NCI-H2227 (cell line): ENCODE measurements around the gene CDC42BPA.

ENCODE experiments used
- DNase-seq: peaks from one replicate; lab custom pipeline; 2025; ENCODE audit not compliant: unreplicated experiment; lab: John Stamatoyannopoulos, UW

The CDC42BPA gene

GRCh38 chr1:226982451-226983177 lies 335.7 kb downstream of the CDC42BPA start:
- no peak for DNase-seq

- no peak for DNase-seq
Measured at GRCh38 chr1:226981838-226982237, 336.5 kb downstream of the CDC42BPA start.

- no peak for DNase-seq
Measured at GRCh38 chr1:226981386-226981817, 336.9 kb downstream of the CDC42BPA start.

GRCh38 chr1:226980565-226981385 lies 337.5 kb downstream of the CDC42BPA start:
- no peak for DNase-seq

DNA sequence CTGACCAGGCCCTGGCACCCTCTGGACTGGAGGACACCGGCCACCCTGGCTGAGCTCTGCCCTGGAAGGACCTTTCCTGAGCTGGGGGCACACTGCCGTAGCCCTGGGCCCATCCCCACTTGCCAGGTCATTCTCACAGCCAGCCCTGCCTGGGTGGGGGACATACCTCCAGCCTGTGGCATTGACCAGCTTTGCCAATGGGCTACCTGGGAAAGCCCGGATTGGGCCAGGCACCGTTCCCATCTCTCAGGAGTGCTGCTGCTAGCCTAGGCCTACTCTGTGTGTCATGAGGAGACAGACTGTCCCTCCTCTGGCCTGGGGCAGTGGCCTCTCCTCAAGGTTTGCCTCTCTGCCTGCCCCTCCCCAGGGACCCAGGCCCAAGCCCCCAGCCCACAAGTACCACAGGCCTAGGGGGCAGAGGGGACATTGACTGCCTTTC lies 338.2 kb downstream of the CDC42BPA start:
- DNase-seq: no peak

- DNase-seq: no peak
Measured at GRCh38 chr1:226979517-226980121, 338.7 kb downstream of the CDC42BPA start.

DNA sequence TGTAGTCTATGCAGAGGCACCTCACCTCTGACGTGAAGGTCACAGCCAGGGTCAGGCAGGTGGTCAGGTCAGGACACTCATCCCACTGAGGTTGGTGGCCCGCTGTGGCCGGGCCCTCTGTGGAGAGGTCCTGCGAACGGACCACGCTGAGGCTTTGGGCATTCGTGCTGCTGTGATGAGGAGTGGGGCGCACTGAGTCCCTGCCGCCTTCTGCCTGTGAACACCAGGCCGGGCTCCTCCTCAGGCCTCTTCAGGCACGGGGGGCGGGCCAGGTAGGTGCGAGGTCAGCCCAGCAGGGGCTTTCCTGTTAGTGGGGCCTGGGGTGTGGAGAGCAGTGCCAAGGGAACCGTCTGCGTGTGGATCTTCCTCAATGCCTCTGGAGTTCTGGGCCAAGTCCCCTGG lies 339.2 kb downstream of the CDC42BPA start:
- DNase-seq: no peak

DNA sequence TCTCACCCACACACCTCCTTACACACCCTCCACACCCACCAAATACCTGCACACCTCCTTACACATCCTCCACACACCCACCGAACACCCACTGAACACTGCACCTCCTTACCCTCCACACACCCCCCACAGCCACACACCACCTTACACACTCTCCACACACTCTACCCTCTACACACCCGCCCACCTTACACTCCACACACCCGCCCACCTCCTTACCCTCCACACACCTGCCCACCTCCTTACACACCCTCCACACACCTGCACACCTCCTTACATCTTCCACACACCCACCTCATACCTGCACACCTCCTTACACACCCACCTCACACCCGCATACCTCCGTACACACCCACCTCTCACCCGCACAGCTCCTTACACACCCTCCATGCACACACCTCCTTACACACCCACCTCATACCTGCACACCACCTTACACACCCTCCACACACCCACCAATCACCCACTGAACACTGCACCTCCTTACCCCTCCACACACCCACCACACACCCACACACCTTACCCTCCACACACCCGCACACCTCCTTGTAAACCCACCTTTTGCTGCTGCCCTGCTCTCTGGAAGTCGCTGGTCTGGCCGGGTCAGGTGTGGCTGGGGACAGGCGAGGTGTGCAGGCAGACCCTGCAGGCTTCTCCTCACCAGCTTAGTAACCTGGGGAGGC lies 339.7 kb downstream of the CDC42BPA start:
- no peak for DNase-seq

- DNase-seq: no peak
Measured at GRCh38 chr1:226977643-226978431, 340.5 kb downstream of the CDC42BPA start.

- DNase-seq: no peak
Measured at GRCh38 chr1:226976978-226977642, 341.2 kb downstream of the CDC42BPA start.

GRCh38 chr1:226976276-226976977 lies 341.9 kb downstream of the CDC42BPA start:
- no peak for DNase-seq

DNA sequence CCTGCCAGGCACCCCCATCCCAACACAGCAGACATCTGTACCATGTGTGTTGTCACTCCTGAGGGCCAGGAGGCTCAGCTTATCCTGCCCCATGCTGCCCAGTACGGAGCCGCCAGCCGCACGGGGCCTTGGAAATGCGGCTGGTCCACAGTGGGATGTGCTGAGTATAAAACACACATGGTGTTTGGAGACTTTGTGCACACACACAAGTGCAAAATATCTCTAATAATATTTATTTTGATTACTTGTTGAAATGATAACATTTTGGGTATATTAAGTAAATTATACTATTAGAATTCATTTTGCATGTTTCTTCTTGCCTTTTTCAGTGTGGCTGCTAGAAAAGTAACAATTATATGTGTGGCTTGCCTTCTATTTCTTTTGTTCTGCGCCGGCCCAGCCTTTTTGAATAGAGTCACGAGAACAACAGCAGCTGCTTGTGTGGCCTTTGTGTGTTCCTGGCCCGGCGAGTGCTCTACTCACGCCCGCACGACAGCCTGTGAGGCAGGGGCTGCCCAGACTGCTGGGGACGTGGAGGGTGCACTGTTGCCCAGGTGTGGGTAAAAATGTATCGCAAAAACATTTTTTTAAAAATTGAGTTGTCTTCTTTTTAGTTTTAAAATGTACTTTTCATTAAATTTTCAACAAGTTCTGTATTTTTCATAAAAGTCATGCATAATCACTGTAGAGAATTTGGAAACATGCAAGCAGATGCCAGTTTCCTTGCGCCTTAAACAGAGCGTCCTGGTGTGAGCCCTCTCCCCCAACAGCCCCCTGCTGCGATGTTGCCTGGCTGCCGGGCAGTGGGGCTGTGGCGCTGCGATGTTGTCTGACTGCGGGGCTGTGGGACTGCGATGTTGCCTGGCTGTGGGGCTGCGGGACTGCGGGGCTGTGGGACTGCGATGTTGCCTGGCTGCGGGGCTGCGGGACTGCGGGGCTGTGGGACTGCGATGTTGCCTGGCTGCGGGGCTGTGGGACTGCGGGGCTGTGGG lies 342.7 kb downstream of the CDC42BPA start:
- peak; percentile 32 for DNase-seq

- no peak for DNase-seq
Measured at GRCh38 chr1:226974544-226975258, 343.6 kb downstream of the CDC42BPA start.

- DNase-seq: no peak
Measured at GRCh38 chr1:226973898-226974543, 344.3 kb downstream of the CDC42BPA start.

- no peak for DNase-seq
Measured at GRCh38 chr1:226973371-226973897, 344.9 kb downstream of the CDC42BPA start.

GRCh38 chr1:226972931-226973330 lies 345.4 kb downstream of the CDC42BPA start:
- DNase-seq: no peak

- no peak for DNase-seq
Measured at GRCh38 chr1:226971765-226972164, 346.5 kb downstream of the CDC42BPA start.
